DMS53 (cell line): Measurements from ENCODE around the gene TM9SF2.

Experiments used
- DNase-seq: peaks from one replicate; lab custom pipeline; 2025; lab: John Stamatoyannopoulos, UW

TM9SF2 gene

DNA sequence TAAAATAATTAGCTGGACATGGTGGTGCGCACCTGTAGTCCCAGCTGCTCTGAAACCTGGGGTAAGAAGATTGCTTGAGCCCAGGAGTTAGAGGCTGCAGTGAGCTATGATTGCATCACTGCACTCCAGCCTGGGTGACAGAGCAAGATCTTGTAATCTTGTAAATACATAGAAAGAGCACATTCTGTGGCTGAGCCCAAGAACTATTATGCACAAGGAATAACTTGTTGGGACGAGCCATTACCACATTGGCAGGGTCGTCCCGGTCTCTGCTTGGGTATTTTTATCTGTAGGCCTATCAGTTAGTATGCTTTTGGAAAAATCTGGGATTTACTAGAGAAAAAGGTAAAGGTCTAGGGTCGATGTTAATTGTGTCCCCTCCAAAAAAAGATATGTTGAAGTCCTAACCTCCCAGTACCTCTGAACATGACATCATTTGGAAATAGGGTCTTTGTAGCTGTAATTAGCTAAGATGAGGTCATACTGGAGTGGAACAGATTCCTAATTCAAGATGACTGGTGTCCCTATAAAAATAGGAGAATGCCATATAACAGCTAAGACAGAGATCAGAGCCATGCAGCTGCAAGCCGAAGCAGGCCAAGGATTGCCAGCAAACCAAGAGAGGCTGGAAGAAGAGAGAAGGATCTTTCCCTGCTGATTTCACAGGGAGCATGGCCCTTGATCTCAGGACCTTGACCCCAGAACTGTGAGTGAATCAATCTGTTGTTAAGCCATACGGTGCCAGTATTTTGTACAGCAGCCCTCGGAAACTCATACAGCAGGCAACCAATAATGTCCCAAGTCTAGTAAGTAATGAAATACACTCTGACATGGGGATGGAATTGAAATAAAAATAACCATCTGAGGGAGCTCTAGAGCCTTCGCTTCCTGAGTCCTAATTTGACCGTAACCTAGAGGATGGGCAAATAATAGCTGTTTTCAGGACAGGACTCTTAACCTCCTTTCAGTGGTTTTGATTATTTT, 77.0 kb downstream of the TM9SF2 start:
- no peak for DNase-seq

DNA sequence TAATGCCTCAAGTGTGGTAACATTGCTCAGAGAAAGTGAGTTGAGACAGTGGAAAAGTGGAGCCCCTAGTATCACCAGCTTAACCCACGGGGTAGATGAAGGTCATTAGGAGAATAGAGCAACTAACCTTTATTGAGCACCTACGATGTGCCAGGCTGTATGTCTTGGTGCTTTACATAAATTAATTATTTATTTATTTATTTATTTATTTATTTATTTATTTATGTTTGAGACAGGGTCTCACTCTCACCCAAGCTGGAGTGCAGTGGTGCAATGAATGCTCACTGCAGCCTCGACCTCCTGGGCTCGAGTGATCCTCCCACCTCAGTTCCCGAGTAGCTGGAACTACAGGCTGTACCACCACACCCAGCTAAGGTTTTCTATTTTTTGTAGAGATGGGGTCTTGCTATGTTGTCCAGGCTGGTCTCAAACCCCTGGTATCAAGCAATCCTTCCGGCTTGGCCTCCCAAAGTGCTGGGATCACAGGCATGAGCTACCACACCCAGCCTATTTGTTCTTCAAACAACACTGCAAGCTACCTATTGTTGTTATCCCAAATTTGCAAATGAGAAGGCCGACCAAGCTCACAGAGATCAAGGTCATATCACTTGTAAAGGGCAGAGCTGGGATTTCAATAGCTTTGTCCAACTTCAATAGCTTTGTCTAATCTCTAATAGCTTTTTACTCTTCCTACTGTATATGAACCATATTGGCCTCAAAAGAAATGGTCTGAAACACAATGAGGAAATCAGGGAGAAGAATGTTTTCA, 79.4 kb downstream of the TM9SF2 start:
- no peak for DNase-seq

- no peak for DNase-seq
These were observed 81.2 kb downstream of the TM9SF2 start for GRCh38 chr13:99582511-99582910.

DNA sequence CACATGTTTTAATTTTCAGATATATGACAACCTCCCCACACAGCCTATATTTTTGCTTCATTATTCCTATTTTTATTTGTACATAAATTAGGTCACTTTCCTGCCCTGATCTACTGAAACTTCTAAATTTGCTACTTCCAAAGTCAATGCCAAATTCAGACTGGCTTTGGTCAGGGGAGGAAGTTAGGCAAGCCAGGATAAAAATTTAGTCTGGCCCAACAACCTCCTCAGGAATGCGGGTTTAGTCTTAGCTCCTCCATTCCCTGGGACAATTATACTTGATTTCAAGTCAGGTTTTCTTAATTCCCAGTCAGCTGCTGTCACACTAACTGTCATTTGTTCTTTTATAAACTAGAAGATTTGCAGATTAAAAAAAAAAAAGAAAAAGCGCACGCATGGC, 84.3 kb downstream of the TM9SF2 start:
- DNase-seq: no peak

DNA sequence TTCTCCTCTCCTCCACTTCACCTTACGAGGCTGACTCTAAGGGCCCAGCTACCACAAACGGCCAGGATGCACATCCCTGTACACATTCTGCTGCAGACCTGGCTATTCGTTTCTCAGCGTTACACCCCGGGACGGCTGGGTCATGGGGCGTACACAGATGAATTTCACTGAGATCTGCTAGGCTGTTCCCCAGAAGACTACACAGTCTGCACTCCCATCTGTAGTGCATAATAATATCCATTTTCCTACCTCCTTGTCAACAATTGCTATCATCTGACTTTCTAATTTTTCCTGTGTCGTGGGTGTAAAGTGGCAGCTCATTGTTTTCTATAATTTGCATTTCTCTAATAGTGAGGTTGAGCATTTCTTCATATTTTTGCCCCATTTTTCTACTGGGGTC, 85.7 kb downstream of the TM9SF2 start:
- no peak for DNase-seq

GRCh38 chr13:99587893-99588606, 86.8 kb downstream of the TM9SF2 start:
- DNase-seq: no peak

DNA sequence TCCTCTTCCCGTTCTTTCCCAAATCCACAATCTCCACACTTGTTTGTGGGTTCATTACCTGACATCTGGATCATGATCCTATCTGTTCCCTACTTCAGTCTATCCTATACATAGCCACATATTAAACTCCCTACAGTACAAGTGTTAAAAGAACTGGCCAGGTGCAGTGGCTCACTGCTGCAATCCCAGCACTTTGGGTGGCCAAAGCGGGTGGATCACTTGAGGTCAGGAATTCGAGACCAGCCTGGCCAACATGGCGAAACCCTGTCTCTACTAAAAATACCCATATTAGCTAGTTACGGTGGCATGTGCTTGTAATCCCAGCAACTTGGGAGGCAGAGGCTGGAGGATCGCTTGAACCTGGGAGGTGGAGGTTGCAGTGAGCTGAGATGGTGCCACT, 88.3 kb downstream of the TM9SF2 start:
- DNase-seq: no peak

GRCh38 chr13:99590519-99591011, 89.3 kb downstream of the TM9SF2 start:
- DNase-seq: no peak

DNA sequence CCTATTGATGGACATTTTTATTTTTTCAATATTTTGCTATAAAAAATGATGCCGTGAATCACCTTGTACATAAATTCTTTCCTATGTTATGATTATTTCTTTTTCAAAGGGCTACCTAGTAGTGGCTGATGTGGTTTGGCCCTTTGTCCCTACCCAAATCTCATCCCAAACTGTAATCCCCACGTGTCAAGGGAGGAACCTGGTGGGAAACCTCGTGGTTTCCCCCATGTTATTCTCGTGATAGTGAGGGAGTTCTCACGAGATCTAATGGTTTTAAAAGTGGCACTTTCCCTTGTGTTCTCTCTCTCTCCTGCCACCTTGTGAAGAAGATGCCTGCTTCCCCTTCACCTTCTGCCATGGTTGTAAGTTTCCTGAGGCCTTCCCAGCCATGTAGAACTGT, 94.9 kb downstream of the TM9SF2 start:
- DNase-seq: no peak

DNA sequence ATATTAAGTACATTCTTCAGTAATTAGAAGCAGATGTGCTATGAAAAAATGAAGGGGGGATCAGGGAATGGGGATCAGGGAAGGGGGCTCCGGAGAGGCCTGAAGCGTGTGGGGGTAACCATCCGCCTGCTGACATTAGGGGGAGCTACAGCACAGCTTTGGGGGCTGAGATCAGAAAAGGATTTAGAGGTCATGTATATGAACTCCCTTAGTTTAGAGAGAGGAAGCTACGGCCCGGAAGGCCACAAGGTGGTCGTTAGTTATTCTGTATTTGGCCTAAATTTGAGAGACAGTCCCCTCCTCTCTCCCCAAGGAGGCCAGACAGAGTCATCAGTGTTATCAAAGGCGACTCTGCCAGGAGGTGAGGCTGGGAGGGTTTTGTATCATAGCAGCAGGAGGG, 99.0 kb downstream of the TM9SF2 start:
- DNase-seq: no peak

DNA sequence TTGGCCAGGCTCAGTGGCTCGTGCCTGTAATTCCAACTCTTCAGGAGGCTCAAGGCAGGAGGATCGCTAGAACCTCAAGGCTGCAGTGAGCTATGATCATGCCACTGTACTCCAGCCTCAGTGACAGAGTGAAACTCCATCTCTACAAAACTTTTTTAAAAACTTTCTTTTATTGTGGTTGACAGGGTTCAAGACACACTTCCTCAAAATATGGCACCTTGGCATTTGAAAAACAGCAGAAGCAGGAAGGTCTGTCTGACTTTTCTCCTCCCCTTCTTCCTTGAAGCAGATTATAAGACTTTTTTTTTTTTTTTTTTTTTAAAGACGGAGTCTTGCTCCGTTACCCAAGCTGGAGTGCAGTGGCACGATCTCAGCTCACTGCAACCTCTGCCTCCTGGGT, 100.3 kb downstream of the TM9SF2 start:
- DNase-seq: no peak

GRCh38 chr13:99604636-99605035, 103.4 kb downstream of the TM9SF2 start:
- DNase-seq: no peak

- peak; percentile 47 for DNase-seq
These were observed 104.4 kb downstream of the TM9SF2 start for GRCh38 chr13:99605420-99606323.

DNA sequence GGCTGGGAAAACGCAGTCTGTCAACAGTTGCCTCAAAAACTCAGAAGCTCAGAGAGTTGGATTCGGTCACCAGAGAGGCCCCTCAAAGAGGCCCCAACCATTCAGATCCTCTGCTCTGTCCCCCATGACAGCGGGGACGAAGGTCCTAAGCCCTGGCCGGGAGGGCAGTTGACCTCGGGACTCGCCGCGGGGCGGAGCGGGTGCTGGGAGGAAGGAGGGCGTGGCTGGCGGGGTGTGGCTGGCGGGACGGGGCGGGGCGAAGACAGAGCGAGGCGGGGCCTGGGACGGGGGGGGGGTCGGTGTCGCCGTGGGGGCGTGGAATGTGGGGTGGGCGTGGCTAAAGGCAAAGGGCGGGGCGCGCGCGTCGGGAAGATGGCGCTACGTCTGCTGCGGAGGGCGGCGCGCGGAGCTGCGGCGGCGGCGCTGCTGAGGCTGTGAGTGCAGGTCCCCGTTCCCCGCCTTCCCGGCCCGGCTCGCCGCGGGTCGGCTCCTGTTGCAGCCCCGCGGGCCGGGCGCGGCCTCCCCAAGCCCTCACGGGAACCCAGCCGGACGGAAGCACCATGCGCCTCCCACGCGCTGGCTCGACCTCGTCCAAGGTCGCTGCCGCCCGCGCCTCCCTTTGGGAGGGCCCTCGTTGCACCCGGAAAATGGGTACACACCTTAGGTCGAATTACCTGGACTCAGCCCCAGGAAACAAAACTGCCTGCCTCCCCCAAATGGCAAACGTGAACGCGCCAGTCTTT, 105.2 kb downstream of the TM9SF2 start, which contains the start of gene CLYBL:
Gene CLYBL (plus strand): TSS at position 367 of the 743 bp plus-strand sequence.
- DNase-seq: peak; percentile 77

DNA sequence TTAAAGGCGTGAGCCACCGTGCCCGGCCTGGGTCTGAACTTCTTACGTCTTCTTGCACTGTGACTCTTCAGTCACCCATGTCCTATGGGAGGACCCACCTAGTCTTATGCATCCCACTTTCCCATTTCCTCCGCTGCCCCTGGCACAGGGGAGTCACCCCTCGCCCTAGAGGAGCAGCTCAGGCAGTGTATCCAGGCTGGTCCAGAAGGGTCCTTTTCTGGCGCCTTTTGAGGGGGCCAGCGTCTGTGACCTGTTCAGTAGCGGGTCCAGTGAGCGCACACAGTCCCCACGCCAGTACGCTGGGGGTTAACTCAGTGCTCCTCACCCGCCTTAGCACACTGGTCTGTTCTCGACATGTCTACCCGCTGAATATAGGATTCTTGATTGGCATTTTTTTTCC, 107.1 kb downstream of the TM9SF2 start:
- no peak for DNase-seq

GRCh38 chr13:99610702-99611289, 109.5 kb downstream of the TM9SF2 start:
- DNase-seq: no peak
